ENCODE data around the gene CCBE1. TPM values are rescaled to one million over a fixed set of nuclear protein-coding genes. Genes with fewer than 3 reads are reported as not detected.

Gene CCBE1
- total RNA-seq, 1 experiment from 2014 or later: 0.09 TPM

- Histone ChIP-seq H3K4me1 (no peaks in the 10 kb centered on the region), H3K36me3 (ENCODE audit: control insufficient read depth, insufficient read depth, low read length) (no peaks in the 10 kb centered on the region), H3K9me3 (no peaks in the 10 kb centered on the region), H3K27me3 (replicated peaks; ENCODE audit: control insufficient read depth, insufficient read depth, low read length) (no peaks in the 10 kb centered on the region), H3K4me3 (ENCODE audit: low read depth, low read length) (no peak overlapping the region)
- TF ChIP-seq CTCF (IDR thresholded peaks at IDR 0.05; ENCODE audit: insufficient read depth in 1 of 2, low read depth in 1 of 2, low read length in 1 of 2, severe bottlenecking in 1 of 2, unreplicated experiment in 1 of 2): no peak
- Mint-ChIP-seq H3K36me3 (ENCODE audit: insufficient read depth, unreplicated experiment) (no peaks in the 10 kb centered on the region), H3K4me3 (ENCODE audit: unreplicated experiment) (no peak overlapping the region), H3K9me3 (ENCODE audit: unreplicated experiment) (no peaks in the 10 kb centered on the region), H3K4me1 (ENCODE audit: low read depth, unreplicated experiment) (no peaks in the 10 kb centered on the region), H3K27ac (ENCODE audit: unreplicated experiment) (no peak overlapping the region), H3K27me3 (ENCODE audit: insufficient read depth, unreplicated experiment) (peaks cover 7% of the 10 kb centered on the region)
- intact Hi-C loops (cut with micrococcal nuclease; ENCODE audit: unreplicated experiment): loop anchor here (5.0 kb wide), 1 partner anchor 59 kb away; no protein-coding TSS in a partner anchor
- POLR2A ChIA-PET: no interaction called here
- no peak for DNase-seq
- CTCF ChIA-PET: interaction anchor here (2.7 kb wide), 1 partner anchor 365 kb away, joined by 18 read pairs; no protein-coding TSS in a partner anchor
- no TSS peak for BruUV-seq (replicated peaks)
Measured at GRCh38 chr18:59458575-59458974, 238.6 kb downstream of the CCBE1 start.

GRCh38 chr18:59456657-59457056 is 240.6 kb downstream of the CCBE1 start:
- H3K27me3 Mint-ChIP-seq (ENCODE audit: insufficient read depth, unreplicated experiment): peaks cover 7% of the 10 kb centered on the region
- Histone ChIP-seq H3K36me3 (ENCODE audit: control insufficient read depth, insufficient read depth, low read length) (no peaks in the 10 kb centered on the region), H3K4me1 (no peaks in the 10 kb centered on the region), H3K9me3 (no peaks in the 10 kb centered on the region), H3K27me3 (replicated peaks; ENCODE audit: control insufficient read depth, insufficient read depth, low read length) (no peaks in the 10 kb centered on the region), H3K4me3 (ENCODE audit: low read depth, low read length) (no peak overlapping the region)
- no peak overlapping the region for H3K4me3 Mint-ChIP-seq (ENCODE audit: unreplicated experiment)
- H3K27ac Mint-ChIP-seq (ENCODE audit: unreplicated experiment): no peak overlapping the region
- intact Hi-C loops (cut with micrococcal nuclease; ENCODE audit: unreplicated experiment): loop anchor here (5.0 kb wide), 1 partner anchor 61 kb away; no protein-coding TSS in a partner anchor
- no peaks in the 10 kb centered on the region for H3K36me3 Mint-ChIP-seq (ENCODE audit: insufficient read depth, unreplicated experiment)
- no peak for DNase-seq
- H3K4me1 Mint-ChIP-seq (ENCODE audit: low read depth, unreplicated experiment): no peaks in the 10 kb centered on the region
- CTCF ChIA-PET: interaction anchor here (0.6 kb wide), 1 partner anchor 1414 kb away, joined by 3 read pairs; no protein-coding TSS in a partner anchor
- POLR2A ChIA-PET: no interaction called here
- no peak for TF ChIP-seq CTCF (IDR thresholded peaks at IDR 0.05; ENCODE audit: insufficient read depth in 1 of 2, low read depth in 1 of 2, low read length in 1 of 2, severe bottlenecking in 1 of 2, unreplicated experiment in 1 of 2)
- no TSS peak for BruUV-seq (replicated peaks)
- no peaks in the 10 kb centered on the region for H3K9me3 Mint-ChIP-seq (ENCODE audit: unreplicated experiment)

GRCh38 chr18:59455728-59456276 is 241.4 kb downstream of the CCBE1 start:
- H3K9me3 ChIP-seq: no peaks in the 10 kb centered on the region
- CTCF ChIA-PET: no interaction called here

More at GRCh38 chr18:59455728-59456276, 241.4 kb downstream of the CCBE1 start:
- Mint-ChIP-seq H3K36me3 (ENCODE audit: insufficient read depth, unreplicated experiment) (no peaks in the 10 kb centered on the region), H3K27me3 (ENCODE audit: insufficient read depth, unreplicated experiment) (peaks cover 7% of the 10 kb centered on the region), H3K4me1 (ENCODE audit: low read depth, unreplicated experiment) (no peaks in the 10 kb centered on the region), H3K27ac (ENCODE audit: unreplicated experiment) (no peak overlapping the region), H3K9me3 (ENCODE audit: unreplicated experiment) (no peaks in the 10 kb centered on the region), H3K4me3 (ENCODE audit: unreplicated experiment) (no peak overlapping the region)
- Histone ChIP-seq H3K4me3 (ENCODE audit: low read depth, low read length) (no peak overlapping the region), H3K36me3 (ENCODE audit: control insufficient read depth, insufficient read depth, low read length) (no peaks in the 10 kb centered on the region), H3K27me3 (replicated peaks; ENCODE audit: control insufficient read depth, insufficient read depth, low read length) (no peaks in the 10 kb centered on the region), H3K4me1 (no peaks in the 10 kb centered on the region)
- no TSS peak for BruUV-seq (replicated peaks)
- TF ChIP-seq CTCF (IDR thresholded peaks at IDR 0.05; ENCODE audit: insufficient read depth in 1 of 2, low read depth in 1 of 2, low read length in 1 of 2, severe bottlenecking in 1 of 2, unreplicated experiment in 1 of 2): no peak
- intact Hi-C loops (cut with micrococcal nuclease; ENCODE audit: unreplicated experiment): loop anchor here (5.0 kb wide), 1 partner anchor 61 kb away; no protein-coding TSS in a partner anchor
- DNase-seq: no peak
- POLR2A ChIA-PET: no interaction called here
